Erythroblast (primary cell): ENCODE data around the gene SCYGR2.

ENCODE experiments used
- DNase-seq, 2 experiments: peaks; one replicate each; lab custom pipeline; 2025; lab: John Stamatoyannopoulos, UW
- GATA1 ChIP-seq: IDR thresholded peaks from 2 replicates; pipeline ENCODE4 v1.6.1; 2011; ENCODE audit warnings: low read depth, mild to moderate bottlenecking, control low read depth, low read length, moderate library complexity
- POLR2A ChIP-seq: IDR thresholded peaks from 2 replicates; pipeline ENCODE4 v1.6.1; 2011; ENCODE audit warnings: mild to moderate bottlenecking, low read length

The SCYGR2 gene

GRCh38 chr2:227597036-227597435 lies 1.7 kb upstream of the SCYGR2 start:
- TF ChIP-seq POLR2A (no peak), GATA1 (no peak)
- no peak for DNase-seq

- DNase-seq, result no peak
- no peak for TF ChIP-seq POLR2A
- TF ChIP-seq GATA1, result no peak
Observed at GRCh38 chr2:227597998-227598397, 695 bp upstream of the SCYGR2 start.

- DNase-seq, result no peak
- TF ChIP-seq POLR2A, result no peak
Observed at GRCh38 chr2:227602358-227602757, 3.7 kb downstream of the SCYGR2 start.

- DNase-seq, result no peak
- TF ChIP-seq GATA1, result no peak
- TF ChIP-seq POLR2A, result no peak
Observed at GRCh38 chr2:227606476-227606875, 7.8 kb downstream of the SCYGR2 start.

- no peak for DNase-seq
- no peak for TF ChIP-seq GATA1
- no peak for TF ChIP-seq POLR2A
Observed at GRCh38 chr2:227607941-227608340, 9.2 kb downstream of the SCYGR2 start.

GRCh38 chr2:227608561-227609338 lies 10.1 kb downstream of the SCYGR2 start:
- DNase-seq, result no peak
- TF ChIP-seq POLR2A (no peak), GATA1 (no peak)

GRCh38 chr2:227610123-227610522 lies 11.4 kb downstream of the SCYGR2 start:
- DNase-seq, result no peak
- TF ChIP-seq POLR2A, result no peak

GRCh38 chr2:227612546-227613271 lies 14.0 kb downstream of the SCYGR2 start:
- DNase-seq, result no peak
- TF ChIP-seq GATA1 (no peak), POLR2A (no peak)

- DNase-seq, result no peak
- TF ChIP-seq POLR2A (no peak), GATA1 (no peak)
Observed at GRCh38 chr2:227613272-227613660, 14.6 kb downstream of the SCYGR2 start.

GRCh38 chr2:227614246-227614645 lies 15.6 kb downstream of the SCYGR2 start:
- no peak for TF ChIP-seq POLR2A
- TF ChIP-seq GATA1, result no peak
- DNase-seq, result no peak

- TF ChIP-seq GATA1 (no peak), POLR2A (no peak)
- no peak for DNase-seq
Observed at GRCh38 chr2:227614740-227615139, 16.0 kb downstream of the SCYGR2 start, which contains the start of gene SCYGR3. TSS of gene SCYGR3 (minus strand) at chr2:227614840. CDS start at chr2:227614840, 0 bp downstream.

- DNase-seq, result no peak
- TF ChIP-seq POLR2A (no peak), GATA1 (no peak)
Observed at GRCh38 chr2:227615181-227615580, 16.5 kb downstream of the SCYGR2 start.

GRCh38 chr2:227615906-227616305 lies 17.2 kb downstream of the SCYGR2 start:
- no peak for DNase-seq
- no peak for TF ChIP-seq GATA1

GRCh38 chr2:227616631-227617030 lies 17.9 kb downstream of the SCYGR2 start:
- TF ChIP-seq GATA1 (no peak), POLR2A (no peak)

More at GRCh38 chr2:227616631-227617030, 17.9 kb downstream of the SCYGR2 start:
- no peak for DNase-seq
